Neural progenitor cell (in vitro differentiated cells): ENCODE results near the gene POU2AF2.

Experiments
- EZH2 ChIP-seq: fragments of 200-600 bp; sonication (generic); IDR thresholded peaks from 2 replicates; pipeline ENCODE4 v1.6.1; 2017; ENCODE audit warnings: antibody characterized with exemption, mild to moderate bottlenecking, moderate library complexity
- EZH2phosphoT487 ChIP-seq: fragments of 200-600 bp; sonication (generic); IDR thresholded peaks from 2 replicates; pipeline ENCODE4 v1.6.1; 2017; ENCODE audit warnings: antibody characterized with exemption

GRCh38 chr11:111299101-111300026 lies 53.8 kb downstream of the POU2AF2 start:
- TF ChIP-seq EZH2: peak; percentile 4
- no peak for TF ChIP-seq EZH2phosphoT487
